WERI-Rb-1 (cell line): ENCODE results near the gene DMBT1.

Source experiments
- DNase-seq: peaks from one replicate; pipeline ENCODE4 v3.0.0-alpha.2; 2020
- H3K27ac ChIP-seq: fragments of 250-450 bp; sonication (Bioruptor Pico); 2 replicates; pipeline ENCODE4 v1.5.1; 2020; ENCODE audit warnings: mild to moderate bottlenecking, moderate library complexity
- H3K27me3 ChIP-seq: fragments of 250-450 bp; sonication (Bioruptor Pico); 2 replicates; pipeline ENCODE4 v1.5.1; 2021; ENCODE audit warnings: mild to moderate bottlenecking, low read depth, moderate library complexity; ENCODE audit not compliant: insufficient read depth, severe bottlenecking
- H3K36me3 ChIP-seq: fragments of 250-450 bp; sonication (Bioruptor Pico); 2 replicates; pipeline ENCODE4 v1.5.1; 2020; ENCODE audit warnings: mild to moderate bottlenecking, moderate library complexity
- H3K4me3 ChIP-seq: 2 replicates; pipeline ENCODE4 v1.5.1; 2011; ENCODE audit warnings: low read depth, mild to moderate bottlenecking, control low read depth, low read length
- H3K9me3 ChIP-seq: fragments of 250-450 bp; sonication (Bioruptor Pico); 2 replicates; pipeline ENCODE4 v1.5.1; 2021; ENCODE audit warnings: mild to moderate bottlenecking, moderate library complexity; ENCODE audit not compliant: severe bottlenecking
- CTCF ChIP-seq: IDR thresholded peaks from 2 replicates; pipeline ENCODE4 v1.5.1; 2011; ENCODE audit warnings: low read depth, mild to moderate bottlenecking, control low read depth, inconsistent platforms, low read length

DMBT1 gene

DNA sequence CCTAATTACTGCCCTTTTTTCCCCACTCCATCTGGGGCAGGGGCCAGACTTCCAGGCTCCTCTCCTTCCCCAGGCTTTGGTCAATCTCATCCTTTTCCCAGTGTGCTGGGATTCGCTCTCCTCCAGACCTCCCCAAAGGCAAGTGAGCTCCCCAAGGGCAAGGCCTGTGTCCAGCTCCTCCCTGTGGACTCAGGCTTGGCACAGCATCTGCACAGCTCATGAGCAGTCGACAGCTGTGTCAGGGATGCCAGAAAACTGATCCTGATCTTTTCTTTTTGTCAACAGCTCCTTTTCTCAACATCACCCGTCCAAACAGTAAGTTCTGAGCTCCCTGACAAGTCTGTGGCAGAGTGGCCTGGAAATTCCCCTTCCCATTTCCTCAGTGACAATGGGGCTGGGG is 72.0 kb downstream of the DMBT1 start:
- H3K27ac ChIP-seq = no peak overlapping the region
- no peaks in the 10 kb centered on the region for H3K36me3 ChIP-seq
- H3K27me3 ChIP-seq = peaks cover 86% of the 10 kb centered on the region
- no peak for TF ChIP-seq CTCF
- DNase-seq = no peak
- no peaks in the 10 kb centered on the region for H3K9me3 ChIP-seq
- H3K4me3 ChIP-seq = no peak overlapping the region

DNA sequence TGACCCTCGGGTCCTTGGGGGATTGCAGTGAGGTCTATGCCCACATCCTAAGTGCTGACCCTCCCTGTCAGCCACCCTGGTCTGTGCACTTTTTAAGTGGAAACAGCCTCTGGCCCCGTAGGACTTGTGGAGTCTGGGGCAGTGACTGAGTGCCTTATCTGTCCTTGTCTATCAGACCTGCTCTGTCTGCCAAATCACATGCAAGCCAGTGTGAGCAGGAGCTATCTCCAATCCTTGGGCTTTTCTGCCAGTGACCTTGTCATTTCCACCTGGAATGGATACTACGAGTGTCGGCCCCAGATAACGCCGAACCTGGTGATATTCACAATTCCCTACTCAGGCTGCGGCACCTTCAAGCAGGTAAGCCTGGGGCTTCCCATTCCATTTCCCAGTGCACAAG is 76.4 kb downstream of the DMBT1 start:
- no peaks in the 10 kb centered on the region for H3K36me3 ChIP-seq
- TF ChIP-seq CTCF = no peak
- DNase-seq = no peak
- no peak overlapping the region for H3K4me3 ChIP-seq
- no peaks in the 10 kb centered on the region for H3K9me3 ChIP-seq
- no peak overlapping the region for H3K27ac ChIP-seq
- peaks cover 84% of the 10 kb centered on the region for H3K27me3 ChIP-seq

DNA sequence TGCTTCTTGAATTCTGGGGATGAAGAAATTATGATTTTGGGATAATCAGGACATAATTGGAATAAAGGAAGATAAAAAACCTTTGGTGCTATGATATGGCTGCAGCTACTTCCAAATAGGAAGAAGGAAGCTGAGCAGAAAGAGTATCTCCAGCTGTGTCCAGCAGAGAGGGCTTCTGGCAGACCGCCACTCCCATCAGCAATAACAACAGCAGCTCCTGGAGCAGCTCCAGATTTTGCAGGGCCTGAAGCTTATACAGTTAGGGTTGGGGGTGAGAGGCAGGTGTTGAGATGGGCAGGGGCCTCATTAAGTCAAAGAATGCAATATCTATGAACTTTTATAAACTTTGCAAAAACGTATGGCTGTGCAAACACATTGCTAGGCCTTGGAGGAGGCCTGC is 76.8 kb downstream of the DMBT1 start:
- no peak for TF ChIP-seq CTCF
- Histone ChIP-seq H3K9me3 (no peaks in the 10 kb centered on the region), H3K36me3 (no peaks in the 10 kb centered on the region), H3K27ac (no peak overlapping the region), H3K27me3 (peaks cover 86% of the 10 kb centered on the region), H3K4me3 (no peak overlapping the region)
- no peak for DNase-seq

DNA sequence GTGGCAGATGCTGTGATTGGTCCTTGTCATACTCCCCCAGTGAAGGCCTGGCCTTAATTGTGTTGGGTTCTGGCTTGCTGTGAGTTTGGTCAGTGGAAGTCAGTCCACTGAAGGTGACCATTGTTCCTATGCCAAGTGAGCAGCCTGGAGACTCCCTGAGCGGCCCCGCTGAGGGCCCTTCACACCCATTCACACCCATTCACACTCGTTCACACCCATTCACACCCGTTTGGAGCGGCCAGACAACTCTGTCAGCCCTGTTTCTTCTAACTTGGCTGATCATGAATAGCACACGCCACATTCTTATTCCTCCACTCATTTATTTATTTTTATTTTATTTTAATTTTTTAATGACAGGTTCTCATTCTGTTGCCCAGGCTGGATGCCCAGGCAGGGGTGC is 77.6 kb downstream of the DMBT1 start:
- Histone ChIP-seq H3K27ac (no peak overlapping the region), H3K27me3 (peaks cover 84% of the 10 kb centered on the region), H3K36me3 (no peaks in the 10 kb centered on the region), H3K9me3 (no peaks in the 10 kb centered on the region), H3K4me3 (no peak overlapping the region)
- DNase-seq = no peak
- no peak for TF ChIP-seq CTCF

DNA sequence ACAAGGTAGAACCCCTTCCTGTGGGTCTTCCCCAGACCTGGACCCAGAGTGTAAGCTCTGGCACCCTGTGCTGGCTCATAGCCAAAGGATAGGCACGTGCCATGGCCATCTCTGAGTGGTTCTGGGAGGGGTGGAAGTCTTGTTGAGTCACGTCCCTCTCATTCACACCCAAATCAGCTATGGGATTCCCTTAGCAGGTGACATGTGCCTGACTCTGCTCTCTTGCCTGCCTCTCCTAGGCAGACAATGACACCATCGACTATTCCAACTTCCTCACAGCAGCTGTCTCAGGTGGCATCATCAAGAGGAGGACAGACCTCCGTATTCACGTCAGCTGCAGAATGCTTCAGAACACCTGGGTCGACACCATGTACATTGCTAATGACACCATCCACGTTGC is 79.2 kb downstream of the DMBT1 start:
- no peaks in the 10 kb centered on the region for H3K9me3 ChIP-seq
- H3K4me3 ChIP-seq = no peak overlapping the region
- no peak overlapping the region for H3K27ac ChIP-seq
- TF ChIP-seq CTCF = no peak
- peaks cover 80% of the 10 kb centered on the region for H3K27me3 ChIP-seq
- no peak for DNase-seq
- no peaks in the 10 kb centered on the region for H3K36me3 ChIP-seq

GRCh38 chr10:122640921-122641320 is 80.4 kb downstream of the DMBT1 start:
- no peak for DNase-seq
- H3K4me3 ChIP-seq = no peak overlapping the region
- H3K9me3 ChIP-seq = no peaks in the 10 kb centered on the region
- H3K36me3 ChIP-seq = no peaks in the 10 kb centered on the region
- no peak for TF ChIP-seq CTCF
- no peak overlapping the region for H3K27ac ChIP-seq
- H3K27me3 ChIP-seq = peaks cover 76% of the 10 kb centered on the region
